OCI-LY7 (cell line): ENCODE data around the gene TPO.

Experiments used
- CTCF ChIP-seq: fragments of 200-600 bp; sonication (generic); conservative IDR thresholded peaks from 2 replicates; pipeline ENCODE4 v1.5.1; 2014; ENCODE audit warnings: mild to moderate bottlenecking, antibody characterized with exemption, low read length, moderate library complexity, mixed read lengths
- EZH2phosphoT487 ChIP-seq: fragments of 200-600 bp; sonication (generic); IDR thresholded peaks from 2 replicates; pipeline ENCODE4 v1.6.1; 2018; ENCODE audit warnings: low read depth, borderline replicate concordance, mild to moderate bottlenecking, mixed run types, antibody characterized with exemption, low read length, moderate library complexity, mixed read lengths

DNA sequence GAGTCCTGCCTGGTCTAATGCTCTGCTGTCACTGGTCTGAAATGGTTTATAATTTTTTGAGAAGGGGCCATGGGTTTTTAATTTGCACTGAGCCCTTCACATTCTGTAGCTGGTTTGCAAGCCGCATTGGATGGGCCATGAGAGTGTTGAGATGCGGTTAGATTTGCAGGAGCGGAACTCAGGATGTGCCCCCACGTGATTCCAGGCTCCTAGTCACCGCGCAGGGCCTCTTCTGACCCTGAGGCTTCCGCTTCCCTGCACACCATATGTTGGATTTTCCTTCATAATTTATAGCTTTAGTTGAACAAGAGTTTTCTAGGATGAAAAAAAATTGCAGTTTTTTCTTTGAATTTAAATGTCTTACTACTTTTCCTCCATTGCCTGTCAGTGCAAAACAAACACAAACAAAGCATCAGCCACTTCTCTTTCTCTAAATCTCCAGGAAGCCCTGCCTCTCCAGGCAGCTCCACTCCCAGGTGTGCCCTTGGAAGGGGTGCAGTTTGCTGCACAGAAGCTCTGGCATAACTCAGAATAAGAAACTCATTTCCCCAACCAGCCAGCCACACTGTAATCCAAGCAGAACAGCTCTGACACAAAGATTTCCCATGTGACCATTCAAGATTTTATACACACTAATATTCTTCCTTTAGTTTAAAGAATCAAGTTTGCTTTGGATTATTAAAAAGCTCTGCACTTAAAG lies 18.4 kb upstream of the TPO start:
- TF ChIP-seq CTCF (no peak), EZH2phosphoT487 (no peak)
